Hepatocyte (in vitro differentiated cells): ENCODE measurements around the gene PRRG1. TPM values are rescaled to one million over a fixed set of nuclear protein-coding genes. Genes with fewer than 3 reads are reported as not detected.
"Not testable (repeated sequence)": the region's sequence is repeated elsewhere in the genome, so short reads cannot be mapped to it uniquely, and the experiment has no call there.

ENCODE experiments used
- DNase-seq: peaks from one replicate; pipeline ENCODE4 v3.0.0-alpha.2; 2016; ENCODE audit warnings: low spot score
- H2AFZ ChIP-seq: fragments of 200-600 bp; sonication (generic); 2 replicates; pipeline ENCODE4 v1.6.0; 2016; ENCODE audit warnings: antibody characterized with exemption, mild to moderate bottlenecking
- H3K27ac ChIP-seq: fragments of 200-600 bp; sonication (generic); 2 replicates; pipeline ENCODE4 v1.5.1; 2016; ENCODE audit warnings: mild to moderate bottlenecking
- H3K27me3 ChIP-seq: fragments of 200-600 bp; sonication (generic); 2 replicates; pipeline ENCODE4 v1.6.1; 2016
- H3K36me3 ChIP-seq: fragments of 200-600 bp; sonication (generic); replicated peaks from 2 replicates; pipeline ENCODE4 v1.5.1; 2016; ENCODE audit warnings: low read depth; ENCODE audit not compliant: insufficient read depth
- H3K4me1 ChIP-seq: fragments of 200-600 bp; sonication (generic); 2 replicates; pipeline ENCODE4 v1.5.1; 2016; ENCODE audit warnings: mild to moderate bottlenecking, moderate library complexity; ENCODE audit not compliant: insufficient read depth
- H3K4me2 ChIP-seq: fragments of 200-600 bp; sonication (generic); 2 replicates; pipeline ENCODE4 v1.6.0; 2016
- H3K4me3 ChIP-seq: fragments of 200-600 bp; sonication (generic); 2 replicates; pipeline ENCODE4 v1.5.1; 2016; ENCODE audit warnings: mild to moderate bottlenecking
- H3K79me2 ChIP-seq: fragments of 200-600 bp; sonication (generic); 2 replicates; pipeline ENCODE4 v1.6.0; 2017; ENCODE audit warnings: mild to moderate bottlenecking
- H3K9me2 ChIP-seq: fragments of 200-600 bp; sonication (generic); replicated peaks from 2 replicates; pipeline ENCODE4 v1.6.0; 2017; ENCODE audit warnings: mild to moderate bottlenecking; ENCODE audit not compliant: insufficient read depth
- H3K9me3 ChIP-seq: fragments of 200-600 bp; sonication (generic); 2 replicates; pipeline ENCODE4 v1.5.1; 2016; ENCODE audit warnings: low read depth, mild to moderate bottlenecking
- H4K20me1 ChIP-seq: fragments of 200-600 bp; sonication (generic); 2 replicates; pipeline ENCODE4 v1.6.0; 2016; ENCODE audit warnings: mild to moderate bottlenecking; ENCODE audit not compliant: insufficient read depth, poor library complexity, severe bottlenecking
- CTCF ChIP-seq: fragments of 200-600 bp; sonication (generic); IDR thresholded peaks from 2 replicates; pipeline ENCODE4 v1.5.1; 2016; ENCODE audit warnings: antibody characterized with exemption, mild to moderate bottlenecking; ENCODE audit not compliant: poor library complexity
- EZH2 ChIP-seq: fragments of 200-600 bp; sonication (generic); IDR thresholded peaks from 2 replicates; pipeline ENCODE4 v1.6.1; 2016; ENCODE audit warnings: antibody characterized with exemption, mild to moderate bottlenecking, borderline replicate concordance
- EZH2phosphoT487 ChIP-seq: fragments of 200-600 bp; sonication (generic); IDR thresholded peaks from one replicate; pipeline ENCODE4 v1.6.1; 2018; ENCODE audit warnings: antibody characterized with exemption, mild to moderate bottlenecking, low read depth, moderate library complexity; ENCODE audit not compliant: unreplicated experiment, severe bottlenecking
- WGBS: methylation state at CpG from one replicate; pipeline ENCODE4 v1.1.6; 2016; ENCODE audit warnings: low lambda C conversion rate; ENCODE audit errors: missing lambda C conversion rate; 5-methylcytosine and 5-hydroxymethylcytosine counted together
- polyA plus RNA-seq: library from polyadenylated mRNA; unstranded; fragments of >200 nt; fragmentation: Nextera tagmentation; extraction: Ambion mirVana; gene quantifications from 2 replicates; pipeline ENCODE4 v1.2.1, GENCODE V29; 2016
- total RNA-seq: library from RNA; depleted of rRNA; stranded (reverse); fragments of >200 nt; gene quantifications from 2 replicates; pipeline ENCODE4 v1.2.3, GENCODE V29; 2014

The PRRG1 gene
- total and polyA plus RNA-seq, 2 experiments from 2014 or later: 16.8 to 36.5 TPM

DNA sequence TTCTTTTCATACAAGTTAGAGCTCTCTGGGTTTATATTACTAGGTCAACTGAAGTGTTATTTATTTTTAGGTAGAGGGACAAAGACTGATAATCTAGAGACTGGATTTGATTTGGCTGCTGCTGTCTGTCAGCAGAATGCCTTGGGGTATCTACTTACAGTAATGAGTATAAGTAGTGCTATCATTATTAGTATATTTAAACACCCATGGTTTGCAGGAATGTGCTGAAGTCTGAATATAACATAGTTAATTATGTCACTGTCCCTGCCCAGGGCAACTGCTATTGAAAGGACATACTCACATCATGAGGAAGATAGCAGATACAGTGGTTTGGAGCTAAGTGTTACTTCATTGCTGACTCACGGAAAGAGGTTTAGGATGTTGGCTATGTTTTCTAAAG lies 76.2 kb downstream of the PRRG1 start:
- 89% methylated on average over 1 of the region's 1 CpG for WGBS
- Histone ChIP-seq H3K4me2 (no peak overlapping the region), H3K4me3 (no peak overlapping the region), H2AFZ (no peak overlapping the region), H3K27ac (no peak overlapping the region), H3K79me2 (no peaks in the 10 kb centered on the region), H3K27me3 (no peaks in the 10 kb centered on the region), H3K9me2 (no peaks in the 10 kb centered on the region), H3K9me3 (no peaks in the 10 kb centered on the region), H3K4me1 (no peaks in the 10 kb centered on the region), H4K20me1 (no peaks in the 10 kb centered on the region), H3K36me3 (no peaks in the 10 kb centered on the region)
- DNase-seq: no peak
- no peak for TF ChIP-seq CTCF
- no peak for TF ChIP-seq EZH2phosphoT487
- TF ChIP-seq EZH2: no peak

- WGBS: 75% methylated on average over 2 of the region's 2 CpGs
- H3K79me2 ChIP-seq, DNase-seq, H4K20me1 ChIP-seq, H3K27ac ChIP-seq, H3K4me3 ChIP-seq, H3K4me2 ChIP-seq, H2AFZ ChIP-seq, H3K4me1 ChIP-seq, H3K9me2 ChIP-seq, H3K36me3 ChIP-seq, H3K9me3 ChIP-seq, H3K27me3 ChIP-seq: not testable (repeated sequence)
Measured at GRCh38 chrX:37428962-37429361, 79.8 kb downstream of the PRRG1 start.

GRCh38 chrX:37434362-37434761 lies 85.2 kb downstream of the PRRG1 start:
- Histone ChIP-seq H3K36me3 (no peaks in the 10 kb centered on the region), H3K9me3 (no peaks in the 10 kb centered on the region), H3K27me3 (no peaks in the 10 kb centered on the region), H3K4me3 (no peak overlapping the region), H2AFZ (no peak overlapping the region), H3K27ac (no peak overlapping the region), H4K20me1 (no peaks in the 10 kb centered on the region), H3K4me2 (no peak overlapping the region), H3K4me1 (no peaks in the 10 kb centered on the region), H3K79me2 (no peaks in the 10 kb centered on the region), H3K9me2 (no peaks in the 10 kb centered on the region)
- TF ChIP-seq CTCF (peak; percentile 15), EZH2phosphoT487 (no peak), EZH2 (no peak)
- 94% methylated on average over 1 of the region's 1 CpG for WGBS
- no peak for DNase-seq

DNA sequence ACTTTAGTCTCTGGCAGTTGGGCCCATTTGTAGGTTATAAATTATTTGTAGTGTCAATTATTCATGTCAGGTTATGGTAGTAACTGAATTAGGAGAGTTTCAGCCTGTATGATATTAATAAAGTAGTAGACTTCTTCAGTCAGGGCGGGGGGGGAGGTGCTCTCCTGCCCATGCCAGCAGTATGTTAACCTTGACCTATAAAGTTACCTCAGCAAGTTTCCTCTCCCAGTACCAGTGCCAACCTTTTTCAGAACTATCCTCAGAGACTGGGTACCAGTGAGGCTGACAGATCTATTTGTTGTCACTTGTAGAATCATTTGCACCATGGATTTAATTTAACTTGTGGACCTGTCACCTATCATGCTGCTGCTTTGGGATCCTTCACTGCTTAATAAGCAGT lies 88.0 kb downstream of the PRRG1 start:
- no peaks in the 10 kb centered on the region for H4K20me1 ChIP-seq
- WGBS: 92% methylated on average over 1 of the region's 1 CpG
- no peak overlapping the region for H3K4me3 ChIP-seq

More for the DNA sequence above, 88.0 kb downstream of the PRRG1 start:
- H2AFZ ChIP-seq: no peak overlapping the region
- no peaks in the 10 kb centered on the region for H3K27me3 ChIP-seq
- no peaks in the 10 kb centered on the region for H3K9me2 ChIP-seq
- H3K36me3 ChIP-seq: no peaks in the 10 kb centered on the region
- no peaks in the 10 kb centered on the region for H3K9me3 ChIP-seq
- H3K4me1 ChIP-seq: no peaks in the 10 kb centered on the region
- no peak overlapping the region for H3K27ac ChIP-seq
- DNase-seq: no peak
- TF ChIP-seq EZH2phosphoT487: no peak
- no peak for TF ChIP-seq EZH2
- TF ChIP-seq CTCF: no peak
- H3K4me2 ChIP-seq: no peak overlapping the region
- no peaks in the 10 kb centered on the region for H3K79me2 ChIP-seq
